GM23248 (cell line): ENCODE measurements around the gene OR13G1. TPM values are rescaled to one million over a fixed set of nuclear protein-coding genes. Genes with fewer than 3 reads are reported as not detected.
A peak's percentile ranks its signal among the peaks of the same experiment; 100 is the strongest.

Experiments used
- DNase-seq: peaks from one replicate; pipeline ENCODE4 v3.0.0-alpha.2; 2015
- H2AFZ ChIP-seq: fragments of 200-600 bp; sonication (generic); 2 replicates; pipeline ENCODE4 v1.6.1; 2016; ENCODE audit warnings: antibody characterized with exemption
- H3F3A ChIP-seq: fragments of 200-600 bp; sonication (generic); 2 replicates; pipeline ENCODE4 v1.6.1; 2016; ENCODE audit warnings: mild to moderate bottlenecking, antibody characterized with exemption, mixed run types; ENCODE audit not compliant: insufficient read depth
- H3K27ac ChIP-seq: fragments of 200-600 bp; sonication (generic); 2 replicates; pipeline ENCODE4 v1.5.1; 2016; ENCODE audit warnings: mild to moderate bottlenecking
- H3K27me3 ChIP-seq: fragments of 200-600 bp; sonication (generic); replicated peaks from 2 replicates; pipeline ENCODE4 v1.6.1; 2016; ENCODE audit warnings: mild to moderate bottlenecking; ENCODE audit not compliant: insufficient read depth
- H3K36me3 ChIP-seq: fragments of 200-600 bp; sonication (generic); 2 replicates; pipeline ENCODE4 v1.6.1; 2016; ENCODE audit warnings: low read depth, mild to moderate bottlenecking
- H3K4me1 ChIP-seq: fragments of 200-600 bp; sonication (generic); 2 replicates; pipeline ENCODE4 v1.6.1; 2016; ENCODE audit warnings: mild to moderate bottlenecking; ENCODE audit not compliant: insufficient read depth
- H3K4me2 ChIP-seq: fragments of 200-600 bp; sonication (generic); one replicate; pipeline ENCODE4 v1.6.1; 2016; ENCODE audit warnings: mild to moderate bottlenecking; ENCODE audit not compliant: unreplicated experiment
- H3K4me3 ChIP-seq: fragments of 200-600 bp; sonication (generic); 2 replicates; pipeline ENCODE4 v1.5.1; 2016; ENCODE audit warnings: mild to moderate bottlenecking
- H3K79me2 ChIP-seq: fragments of 200-600 bp; sonication (generic); 2 replicates; pipeline ENCODE4 v1.6.1; 2016; ENCODE audit warnings: mild to moderate bottlenecking; ENCODE audit not compliant: insufficient read depth
- H3K9ac ChIP-seq: fragments of 200-600 bp; sonication (generic); 2 replicates; pipeline ENCODE4 v1.6.1; 2016; ENCODE audit warnings: mild to moderate bottlenecking
- H3K9me2 ChIP-seq: fragments of 200-600 bp; sonication (generic); 2 replicates; pipeline ENCODE4 v1.6.1; 2016; ENCODE audit warnings: mixed run types, mild to moderate bottlenecking, moderate library complexity; ENCODE audit not compliant: insufficient read depth
- H3K9me3 ChIP-seq: fragments of 200-600 bp; sonication (generic); one replicate; pipeline ENCODE4 v1.6.1; 2017; ENCODE audit warnings: low read depth
- H4K20me1 ChIP-seq: fragments of 200-600 bp; sonication (generic); 2 replicates; pipeline ENCODE4 v1.6.0; 2016; ENCODE audit not compliant: insufficient read depth
- EZH2 ChIP-seq: fragments of 200-600 bp; sonication (generic); IDR thresholded peaks from 2 replicates; pipeline ENCODE4 v1.6.1; 2018; ENCODE audit warnings: antibody characterized with exemption, mild to moderate bottlenecking; ENCODE audit not compliant: insufficient read depth, poor library complexity, severe bottlenecking
- EZH2phosphoT487 ChIP-seq: fragments of 200-600 bp; sonication (generic); IDR thresholded peaks from 2 replicates; pipeline ENCODE4 v1.6.1; 2018; ENCODE audit warnings: antibody characterized with exemption, moderate library complexity, mild to moderate bottlenecking, low read depth; ENCODE audit not compliant: insufficient read depth
- WGBS, 2 experiments: methylation state at CpG; one replicate each; pipeline ENCODE4 v1.1.6; 2015 to 2017; ENCODE audit warnings: low lambda C conversion rate in 2 of 2, low coverage in 1 of 2; ENCODE audit errors: missing lambda C conversion rate in 2 of 2; 5-methylcytosine and 5-hydroxymethylcytosine counted together
- in situ Hi-C: fragments of 300-500 bp; cut with MboI; formaldehyde crosslinking; loops from 2 replicates; pipeline ENCODE4 v1.15.0; 2020
- polyA plus RNA-seq: library from polyadenylated mRNA; unstranded; fragments of >200 nt; fragmentation: Nextera tagmentation; extraction: Ambion mirVana; gene quantifications from 2 replicates; pipeline ENCODE4 v1.2.1, GENCODE V29; 2016
- total RNA-seq: library from RNA; depleted of rRNA; stranded (reverse); fragments of >200 nt; shearing (Covaris generic); gene quantifications from 2 replicates; pipeline ENCODE4 v1.2.3, GENCODE V29; 2014

The OR13G1 gene
- total and polyA plus RNA-seq, 2 experiments from 2014 or later, result not detected

GRCh38 chr1:247701338-247701737 lies 21.8 kb upstream of the OR13G1 start:
- no peak overlapping the region for H3K9ac ChIP-seq
- no peaks in the 10 kb centered on the region for H3K36me3 ChIP-seq
- DNase-seq, result no peak
- no peaks in the 10 kb centered on the region for H4K20me1 ChIP-seq
- no peaks in the 10 kb centered on the region for H3K9me2 ChIP-seq
- no peaks in the 10 kb centered on the region for H3K4me1 ChIP-seq
- no peaks in the 10 kb centered on the region for H3K27me3 ChIP-seq
- TF ChIP-seq EZH2phosphoT487, result no peak
- no peak for TF ChIP-seq EZH2
- in situ Hi-C loops, result no loop called here
- no peak overlapping the region for H3K27ac ChIP-seq
- H3K9me3 ChIP-seq, result no peaks in the 10 kb centered on the region
- WGBS, 2 experiments, result 72 to 83% methylated on average over 1 of the region's 1 CpG
- no peak overlapping the region for H3K4me2 ChIP-seq
- H3K79me2 ChIP-seq, result no peaks in the 10 kb centered on the region
- H3F3A ChIP-seq, result no peaks in the 10 kb centered on the region
- no peak overlapping the region for H3K4me3 ChIP-seq
- H2AFZ ChIP-seq, result no peak overlapping the region

- in situ Hi-C loops, result no loop called here
Observed at GRCh38 chr1:247681288-247681897, 1.9 kb upstream of the OR13G1 start.

GRCh38 chr1:247680171-247680570 lies 632 bp upstream of the OR13G1 start:
- H3K79me2 ChIP-seq, result no peaks in the 10 kb centered on the region
- in situ Hi-C loops, result no loop called here
- H3K27me3 ChIP-seq, result no peaks in the 10 kb centered on the region
- H3K9me2 ChIP-seq, result no peaks in the 10 kb centered on the region
- no peaks in the 10 kb centered on the region for H4K20me1 ChIP-seq
- no peaks in the 10 kb centered on the region for H3K36me3 ChIP-seq
- H3K27ac ChIP-seq, result no peak overlapping the region
- H3K4me2 ChIP-seq, result no peak overlapping the region
- H2AFZ ChIP-seq, result no peak overlapping the region
- H3F3A ChIP-seq, result no peaks in the 10 kb centered on the region
- no peaks in the 10 kb centered on the region for H3K4me1 ChIP-seq
- H3K9ac ChIP-seq, result no peak overlapping the region
- no peaks in the 10 kb centered on the region for H3K9me3 ChIP-seq
- 18 to 22% methylated on average over 4 of the region's 4 CpGs for WGBS, 2 experiments
- DNase-seq, result no peak
- H3K4me3 ChIP-seq, result no peak overlapping the region
- no peak for TF ChIP-seq EZH2phosphoT487

More at GRCh38 chr1:247681288-247681897, 1.9 kb upstream of the OR13G1 start:
- Histone ChIP-seq H3K36me3 (no peaks in the 10 kb centered on the region), H4K20me1 (no peaks in the 10 kb centered on the region), H3F3A (no peaks in the 10 kb centered on the region), H3K9me2 (no peaks in the 10 kb centered on the region), H3K4me3 (no peak overlapping the region), H3K27ac (no peak overlapping the region), H3K27me3 (no peaks in the 10 kb centered on the region), H3K79me2 (no peaks in the 10 kb centered on the region), H3K9ac (no peak overlapping the region), H3K9me3 (no peaks in the 10 kb centered on the region), H3K4me1 (no peaks in the 10 kb centered on the region), H2AFZ (no peak overlapping the region), H3K4me2 (no peak overlapping the region)
- peak; percentile 49 for DNase-seq
- 23 to 25% methylated on average over 7 of the region's 7 CpGs for WGBS, 2 experiments
- TF ChIP-seq EZH2 (no peak), EZH2phosphoT487 (no peak)

GRCh38 chr1:247669225-247669624 lies 10.3 kb downstream of the OR13G1 start:
- Histone ChIP-seq H3K9me3 (peaks cover under 1% of the 10 kb centered on the region), H3K4me2 (no peak overlapping the region)
- WGBS, 2 experiments, result 0% methylated on average over 1 of the region's 1 CpG

More at GRCh38 chr1:247669225-247669624, 10.3 kb downstream of the OR13G1 start:
- Histone ChIP-seq H4K20me1 (no peaks in the 10 kb centered on the region), H3K79me2 (no peaks in the 10 kb centered on the region), H3K9me2 (no peaks in the 10 kb centered on the region), H3K4me3 (no peak overlapping the region), H3K9ac (no peak overlapping the region), H3K4me1 (no peaks in the 10 kb centered on the region), H2AFZ (no peak overlapping the region), H3K27me3 (no peaks in the 10 kb centered on the region), H3K27ac (no peak overlapping the region), H3K36me3 (no peaks in the 10 kb centered on the region), H3F3A (no peaks in the 10 kb centered on the region)
- in situ Hi-C loops, result no loop called here
- DNase-seq, result no peak
- no peak for TF ChIP-seq EZH2phosphoT487
- TF ChIP-seq EZH2, result no peak
